H1 (cell line): ENCODE data around the gene OR11H1. TPM values are rescaled to one million over a fixed set of nuclear protein-coding genes. Genes with fewer than 3 reads are reported as not detected.
"Not testable (repeated sequence)": the region's sequence is repeated elsewhere in the genome, so short reads cannot be mapped to it uniquely, and the experiment has no call there.

Experiments
- CTCF ChIA-PET: fragments of 300-600 bp; sonication (Branson Sonifier 250); formaldehyde crosslinking; loops from one replicate; lab custom pipeline; 2021; ENCODE audit not compliant: partially characterized antibody; lab: Charles Lee
- POLR2A ChIA-PET: fragments of 300-600 bp; sonication (Branson Sonifier 250); formaldehyde crosslinking; loops from one replicate; lab custom pipeline; 2021; ENCODE audit warnings: inconsistent platforms; ENCODE audit not compliant: partially characterized antibody; lab: Charles Lee
- DNase-seq, 2 experiments: peaks; one replicate each; pipeline versions ENCODE4 v3.0.0 to v3.0.0-alpha.2; 2010 to 2022; ENCODE audit warnings: low spot score in 2 of 2, low read depth in 1 of 2, mixed read lengths in 1 of 2
- FAIRE-seq: peaks from 2 replicates; lab custom pipeline; 2011; peaks lifted over from hg19 to GRCh38; lab: Jason Lieb, UNC
- H2AFZ ChIP-seq: 2 replicates; pipeline ENCODE4 v1.8.1; 2012; ENCODE audit warnings: low read length, inconsistent platforms
- H2AK5ac ChIP-seq: 2 replicates; pipeline ENCODE4 v1.6.1; 2013; ENCODE audit warnings: low read depth, low read length
- H2BK120ac ChIP-seq: replicated peaks from 2 replicates; pipeline ENCODE3; 2013; ENCODE audit warnings: low read depth, low read length, inconsistent platforms
- H2BK12ac ChIP-seq: 2 replicates; pipeline ENCODE4 v1.6.1; 2013; ENCODE audit warnings: low read depth, low read length
- H2BK15ac ChIP-seq: 2 replicates; pipeline ENCODE4 v1.6.1; 2013; ENCODE audit warnings: low read length
- H2BK20ac ChIP-seq: 2 replicates; pipeline ENCODE4 v1.6.1; 2013; ENCODE audit warnings: low read length
- H2BK5ac ChIP-seq: 2 replicates; pipeline ENCODE4 v1.6.1; 2013; ENCODE audit warnings: low read depth, low read length
- H3K14ac ChIP-seq: 2 replicates; pipeline ENCODE4 v1.6.1; 2013; ENCODE audit warnings: inconsistent platforms; ENCODE audit not compliant: insufficient read length
- H3K18ac ChIP-seq: 2 replicates; pipeline ENCODE4 v1.6.1; 2013; ENCODE audit warnings: low read length; ENCODE audit errors: extremely low read depth
- H3K23ac ChIP-seq: 2 replicates; pipeline ENCODE4 v1.6.1; 2013; ENCODE audit warnings: inconsistent platforms; ENCODE audit not compliant: insufficient read length
- H3K23me2 ChIP-seq: 2 replicates; pipeline ENCODE4 v1.6.1; 2013; ENCODE audit warnings: low read depth, low read length
- H3K27ac ChIP-seq: 2 replicates; pipeline ENCODE4 v1.6.1; 2011; ENCODE audit warnings: low read depth, low read length, inconsistent platforms
- H3K27me3 ChIP-seq, 4 experiments: replicated peaks in 1 of 4; 1 replicate in 1 of 4; 2 replicates in 3 of 4; pipeline versions ENCODE4 v1.6.1 to v1.8.1; 2011 to 2013; ENCODE audit warnings: low read length in 3 of 4, mild to moderate bottlenecking in 3 of 4, inconsistent platforms in 2 of 4, mixed read lengths in 2 of 4, moderate library complexity in 1 of 4; ENCODE audit not compliant: control insufficient read depth in 3 of 4, insufficient read depth in 3 of 4; ENCODE audit errors: extremely low read depth in 1 of 4
- H3K36me3 ChIP-seq, 4 experiments: 2 replicates each; pipeline versions ENCODE4 v1.6.1 to v1.8.1; 2011 to 2013; ENCODE audit warnings: mild to moderate bottlenecking in 4 of 4, low read length in 3 of 4, moderate library complexity in 2 of 4, control low read depth in 1 of 4, inconsistent platforms in 1 of 4; ENCODE audit not compliant: insufficient read depth in 4 of 4, control insufficient read depth in 2 of 4
- H3K4ac ChIP-seq: replicated peaks from 2 replicates; pipeline ENCODE3; 2013; ENCODE audit warnings: low read length, low read depth, mixed read lengths, inconsistent platforms; ENCODE audit not compliant: insufficient read length
- H3K4me1 ChIP-seq, 4 experiments: replicated peaks in 1 of 4; 1 replicate in 1 of 4; 2 replicates in 3 of 4; pipeline versions ENCODE4 v1.6.1 to v1.8.1; 2011 to 2013; ENCODE audit warnings: low read length in 3 of 4, inconsistent platforms in 2 of 4, mixed read lengths in 1 of 4; ENCODE audit not compliant: insufficient read depth in 4 of 4, control insufficient read depth in 3 of 4
- H3K4me2 ChIP-seq, 2 experiments: 2 replicates each; pipeline versions ENCODE4 v1.6.1 to v1.8.1; 2011 to 2013; ENCODE audit warnings: low read depth in 2 of 2, low read length in 2 of 2, control low read depth in 1 of 2, inconsistent platforms in 1 of 2, mild to moderate bottlenecking in 1 of 2; ENCODE audit not compliant: insufficient read depth in 1 of 2
- H3K4me3 ChIP-seq, 4 experiments: fragments of 200-600, 300-600 bp in 1 of 4; sonication (generic), shearing (Covaris generic), sonication (Bioruptor Twin) in 1 of 4; 2 replicates each; pipeline versions ENCODE4 v1.5.1 to v1.8.1; 2011 to 2016; ENCODE audit warnings: low read length in 4 of 4, low read depth in 3 of 4, control low read depth in 2 of 4, inconsistent platforms in 2 of 4, mild to moderate bottlenecking in 2 of 4, mixed read lengths in 1 of 4, moderate library complexity in 1 of 4; ENCODE audit not compliant: insufficient read depth in 2 of 4; ENCODE audit errors: extremely low read depth in 1 of 4
- H3K56ac ChIP-seq: replicated peaks from 2 replicates; pipeline ENCODE3; 2013; ENCODE audit warnings: low read depth, mild to moderate bottlenecking, mixed read lengths, low read length, inconsistent platforms; ENCODE audit not compliant: insufficient read length
- H3K79me1 ChIP-seq: 2 replicates; pipeline ENCODE4 v1.6.1; 2013; ENCODE audit warnings: low read depth, low read length, control low read depth
- H3K79me2 ChIP-seq, 2 experiments: 2 replicates each; pipeline versions ENCODE4 v1.6.1 to v1.8.1; 2012 to 2013; ENCODE audit warnings: low read length in 2 of 2, mild to moderate bottlenecking in 2 of 2, inconsistent platforms in 1 of 2; ENCODE audit not compliant: insufficient read depth in 2 of 2, control insufficient read depth in 1 of 2
- H3K9ac ChIP-seq, 4 experiments: replicated peaks in 1 of 4; 1 replicate in 1 of 4; 2 replicates in 3 of 4; pipeline versions ENCODE4 v1.6.1 to v1.8.1; 2011 to 2013; ENCODE audit warnings: low read depth in 3 of 4, low read length in 3 of 4, control low read depth in 2 of 4, mild to moderate bottlenecking in 2 of 4, moderate library complexity in 2 of 4, inconsistent platforms in 1 of 4; ENCODE audit errors: extremely low read depth in 1 of 4
- H3K9me3 ChIP-seq, 2 experiments: 2 replicates each; pipeline versions ENCODE4 v1.6.1 to v1.8.1; 2012 to 2013; ENCODE audit warnings: mild to moderate bottlenecking in 2 of 2, moderate library complexity in 2 of 2, control low read depth in 1 of 2, inconsistent platforms in 1 of 2, low read depth in 1 of 2, low read length in 1 of 2, mixed read lengths in 1 of 2; ENCODE audit not compliant: insufficient read depth in 2 of 2
- H4K20me1 ChIP-seq, 2 experiments: replicated peaks in 1 of 2; 2 replicates each; pipeline versions ENCODE3 to v1.8.1; 2011 to 2013; ENCODE audit warnings: inconsistent platforms in 2 of 2, low read length in 2 of 2, mild to moderate bottlenecking in 1 of 2; ENCODE audit not compliant: insufficient read depth in 2 of 2, control insufficient read depth in 1 of 2
- H4K5ac ChIP-seq: 2 replicates; pipeline ENCODE4 v1.6.1; 2013; ENCODE audit warnings: low read length, low read depth, mixed read lengths, inconsistent platforms; ENCODE audit not compliant: insufficient read length
- H4K8ac ChIP-seq: 2 replicates; pipeline ENCODE4 v1.8.0; 2013; ENCODE audit warnings: mild to moderate bottlenecking, moderate library complexity, low read length, inconsistent platforms; ENCODE audit not compliant: insufficient read depth; ENCODE audit errors: extremely low read depth
- H4K91ac ChIP-seq: replicated peaks from 2 replicates; pipeline ENCODE3; 2013; ENCODE audit warnings: low read length, mixed read lengths, inconsistent platforms; ENCODE audit not compliant: insufficient read length
- whole genome bisulfite sequencing, 2 experiments: shearing (Covaris generic) in 1 of 2; methylation state at CpG; one replicate each; pipeline versions ENCODE4 v1.1.6 to v1.1.7; 2013 to 2015; ENCODE audit warnings: low lambda C conversion rate in 2 of 2, mixed read lengths in 2 of 2, inconsistent platforms in 1 of 2, low coverage in 1 of 2, missing lambda C conversion rate in 1 of 2; ENCODE audit not compliant: insufficient replicate concordance in 2 of 2, insufficient coverage in 1 of 2, insufficient read length in 1 of 2; ENCODE audit errors: extremely low coverage in 1 of 2, missing lambda C conversion rate in 1 of 2; 5-methylcytosine and 5-hydroxymethylcytosine counted together
- long read RNA-seq, 2 experiments: library from RNA in 1 of 2; library from capped mRNA in 1 of 2; stranded (forward); transcript quantifications; one replicate each; pipeline ENCODE4 v2.0.0, GENCODE V29; 2021; ENCODE audit warnings: inconsistent platforms in 1 of 2
- polyA minus RNA-seq, 3 experiments: library from RNA; depleted of rRNA, polyadenylated mRNA; stranded (reverse); fragments of >200 nt; gene quantifications; 1 replicate in 2 of 3; 2 replicates in 1 of 3; pipeline ENCODE4 v1.2.3, GENCODE V29; 2011
- polyA plus RNA-seq, 7 experiments: library from polyadenylated mRNA; depleted of rRNA in 3 of 7; stranded (reverse) in 5 of 7; unstranded in 2 of 7; fragments of >200 nt in 5 of 7; fragments of 200-250 nt in 2 of 7; gene quantifications; 1 replicate in 5 of 7; 2 replicates in 1 of 7; 4 replicates in 1 of 7; pipeline versions ENCODE4 v1.2.1 to v1.2.3, GENCODE V29; 2011 to 2013; ENCODE audit warnings: missing spikeins in 2 of 7, mixed read lengths in 2 of 7
- total RNA-seq: library from RNA; stranded (reverse); fragmentation: NEBNext Ultra II Directional; extraction: Animal tissue kit (Norgen Biotek cat#: 25700); gene quantifications from 2 replicates; pipeline ENCODE4 v1.2.1, GENCODE V29; 2021

The OR11H1 gene
- total RNA-seq (not detected in 2 replicates), polyA plus RNA-seq (2011; rRNA removed) (not detected in 2 replicates), polyA minus RNA-seq (2011; rRNA and poly(A)+ RNA removed) (not detected in 2 replicates)
- polyA plus RNA-seq (2011; cell fraction: cytosol; rRNA removed), result not detected
- not detected for polyA plus RNA-seq (2011; cell fraction: nucleus; rRNA removed)
- not detected in 4 replicates for polyA plus RNA-seq (2012, experiment 1 of 2)
- not detected for polyA plus RNA-seq (2012, experiment 2 of 2)
- not detected for polyA plus RNA-seq (2013, experiment 1 of 2)
- not detected for polyA plus RNA-seq (2013, experiment 2 of 2)
- polyA minus RNA-seq (2011; cell fraction: cytosol; rRNA and poly(A)+ RNA removed), result not detected
- polyA minus RNA-seq (2011; cell fraction: nucleus; rRNA and poly(A)+ RNA removed), result not detected
- long read RNA-seq, experiment 1, result 0 reads
- long read RNA-seq, experiment 2, result 0 reads

GRCh38 chr22:15527892-15528291 lies at the start of gene OR11H1:
TSS of gene OR11H1 (plus strand) at chr22:15528192. CDS start at chr22:15528192, 0 bp downstream.
- CTCF ChIA-PET, FAIRE-seq: not testable (repeated sequence)

DNA sequence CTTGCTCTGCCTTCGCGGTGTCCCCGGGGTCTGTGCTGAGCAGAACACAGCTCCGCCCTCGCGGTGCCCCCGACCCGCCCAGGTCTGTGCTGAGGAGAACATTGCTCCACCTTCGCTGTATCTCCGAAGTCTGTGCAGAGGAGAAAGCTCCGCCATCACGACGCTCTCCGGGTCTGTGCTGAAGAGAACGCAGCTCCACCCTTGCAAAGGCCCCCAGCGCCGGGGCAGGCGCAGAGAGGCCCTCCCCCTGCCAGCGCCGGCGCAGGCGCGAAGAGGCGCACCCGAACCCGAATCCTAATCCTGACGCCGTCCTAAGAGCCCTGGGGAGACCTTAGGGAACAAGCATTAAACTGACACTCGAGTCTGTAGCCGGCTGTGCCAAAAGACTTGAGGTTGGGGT lies 18.0 kb upstream of the OR11H1 start:
- H3K18ac ChIP-seq, H2BK20ac ChIP-seq, H4K91ac ChIP-seq, H3K9ac ChIP-seq, H2AK5ac ChIP-seq, H3K23me2 ChIP-seq, H3K79me1 ChIP-seq, H3K4me2 ChIP-seq, H4K5ac ChIP-seq, H2BK5ac ChIP-seq, H3K4ac ChIP-seq, H3K27ac ChIP-seq, POLR2A ChIA-PET, H3K79me2 ChIP-seq, H2BK12ac ChIP-seq, H4K20me1 ChIP-seq, H2BK15ac ChIP-seq, H4K8ac ChIP-seq, H3K27me3 ChIP-seq, FAIRE-seq, H2BK120ac ChIP-seq, H2AFZ ChIP-seq, H3K4me1 ChIP-seq, H3K14ac ChIP-seq, H3K23ac ChIP-seq, H3K56ac ChIP-seq, DNase-seq, H3K36me3 ChIP-seq, H3K4me3 ChIP-seq, CTCF ChIA-PET, H3K9me3 ChIP-seq: not testable (repeated sequence)
- no CpG with 5 or more reads among the region's 30 CpGs for WGBS, 2 experiments

More at GRCh38 chr22:15527892-15528291, at the start of gene OR11H1:
- H3K9me3 ChIP-seq, H3K9ac ChIP-seq, H2BK20ac ChIP-seq, H3K18ac ChIP-seq, H3K27ac ChIP-seq, H3K79me1 ChIP-seq, H2BK120ac ChIP-seq, H3K14ac ChIP-seq, H2AFZ ChIP-seq, H4K91ac ChIP-seq, H3K27me3 ChIP-seq, H2BK15ac ChIP-seq, H3K4me1 ChIP-seq, H3K23me2 ChIP-seq, H3K4ac ChIP-seq, H3K36me3 ChIP-seq, H3K56ac ChIP-seq, H2AK5ac ChIP-seq, DNase-seq, POLR2A ChIA-PET, H3K23ac ChIP-seq, H3K4me2 ChIP-seq, H3K79me2 ChIP-seq, H2BK12ac ChIP-seq, H3K4me3 ChIP-seq, H4K20me1 ChIP-seq, H2BK5ac ChIP-seq, H4K8ac ChIP-seq, H4K5ac ChIP-seq: not testable (repeated sequence)
- no CpG with 5 or more reads among the region's 3 CpGs for WGBS, 2 experiments
